Measurements from ENCODE around the gene USP16. TPM values are rescaled to one million over a fixed set of nuclear protein-coding genes. Genes with fewer than 3 reads are reported as not detected.

The USP16 gene
- total and polyA plus RNA-seq, 12 donors = 13.2 to 69.6 (median 33.8) TPM

DNA sequence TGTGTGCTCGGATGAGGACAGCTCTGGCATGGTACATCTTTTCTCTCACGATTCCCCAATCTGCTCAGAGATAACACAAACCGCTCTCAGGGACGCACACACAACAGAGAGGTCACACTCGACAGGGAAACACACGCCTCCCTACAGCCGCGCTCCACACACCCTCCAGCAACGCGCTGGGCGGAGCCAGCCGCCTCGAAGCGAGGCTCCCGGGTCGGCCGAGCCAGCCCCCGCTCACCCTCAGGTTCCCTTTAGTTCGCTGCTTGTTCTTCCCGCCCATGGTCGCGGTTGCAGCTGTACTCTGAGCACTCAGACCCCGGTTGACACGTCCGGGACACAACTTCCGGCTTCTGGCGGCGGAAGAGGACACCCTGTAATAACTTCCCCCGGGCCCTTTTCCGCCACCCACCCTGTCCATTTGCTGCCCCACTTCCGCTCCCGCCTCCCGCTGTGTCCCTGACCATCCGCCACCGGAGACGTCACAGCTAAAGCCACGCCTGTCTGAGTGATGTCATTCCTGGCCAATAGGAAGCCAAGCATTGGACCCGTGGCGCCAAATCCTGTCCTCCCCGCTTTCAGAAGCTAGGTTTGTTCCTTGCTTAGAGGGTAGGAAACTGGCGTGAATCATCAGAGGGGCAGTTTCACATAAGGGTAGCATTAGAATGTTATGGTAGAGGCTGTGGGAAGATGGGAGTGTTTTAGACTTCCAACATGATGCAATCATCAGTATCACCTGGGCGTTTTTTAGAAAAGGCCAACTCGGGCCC is 31.8 kb upstream of the USP16 start, which contains the start of gene LTN1:
Gene LTN1 (minus strand): TSS at position 352 of the 767 bp plus-strand sequence. CDS start 72 bp downstream, at position 280.
- DNase-seq = peak; percentile 99 to 100 (median 99)
- peak within 1 kb of the TSS in 4 of 5 donors; percentile 71 to 95 (median 86) for H3K27ac ChIP-seq
- TF ChIP-seq POLR2A (IDR thresholded peaks at IDR 0.05) = peak; percentile 9 to 73
- TF ChIP-seq, protein P1, sequence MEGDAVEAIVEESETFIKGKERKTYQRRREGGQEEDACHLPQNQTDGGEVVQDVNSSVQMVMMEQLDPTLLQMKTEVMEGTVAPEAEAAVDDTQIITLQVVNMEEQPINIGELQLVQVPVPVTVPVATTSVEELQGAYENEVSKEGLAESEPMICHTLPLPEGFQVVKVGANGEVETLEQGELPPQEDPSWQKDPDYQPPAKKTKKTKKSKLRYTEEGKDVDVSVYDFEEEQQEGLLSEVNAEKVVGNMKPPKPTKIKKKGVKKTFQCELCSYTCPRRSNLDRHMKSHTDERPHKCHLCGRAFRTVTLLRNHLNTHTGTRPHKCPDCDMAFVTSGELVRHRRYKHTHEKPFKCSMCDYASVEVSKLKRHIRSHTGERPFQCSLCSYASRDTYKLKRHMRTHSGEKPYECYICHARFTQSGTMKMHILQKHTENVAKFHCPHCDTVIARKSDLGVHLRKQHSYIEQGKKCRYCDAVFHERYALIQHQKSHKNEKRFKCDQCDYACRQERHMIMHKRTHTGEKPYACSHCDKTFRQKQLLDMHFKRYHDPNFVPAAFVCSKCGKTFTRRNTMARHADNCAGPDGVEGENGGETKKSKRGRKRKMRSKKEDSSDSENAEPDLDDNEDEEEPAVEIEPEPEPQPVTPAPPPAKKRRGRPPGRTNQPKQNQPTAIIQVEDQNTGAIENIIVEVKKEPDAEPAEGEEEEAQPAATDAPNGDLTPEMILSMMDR (IDR thresholded peaks at IDR 0.05) = no peak
- intact Hi-C loops (cut with DNase I) = no loop called here
- H3K4me1 ChIP-seq (replicated peaks in 1 of 2) = peaks cover 5 to 16% of the 10 kb centered on the region in 2 donors
- WGBS, 4 donors = 0 to 1% (median 1%) methylated on average over 17 to 43 of the region's 43 CpGs
- H3K27me3 ChIP-seq = no peaks in the 10 kb centered on the region
- no peaks in the 10 kb centered on the region for H3K36me3 ChIP-seq (replicated peaks in 1 of 2)
- no peaks in the 10 kb centered on the region for H3K9me3 ChIP-seq (replicated peaks in 1 of 3)
- peak within 1 kb of the TSS; percentile 40 to 85 (median 79) for H3K4me3 ChIP-seq

DNA sequence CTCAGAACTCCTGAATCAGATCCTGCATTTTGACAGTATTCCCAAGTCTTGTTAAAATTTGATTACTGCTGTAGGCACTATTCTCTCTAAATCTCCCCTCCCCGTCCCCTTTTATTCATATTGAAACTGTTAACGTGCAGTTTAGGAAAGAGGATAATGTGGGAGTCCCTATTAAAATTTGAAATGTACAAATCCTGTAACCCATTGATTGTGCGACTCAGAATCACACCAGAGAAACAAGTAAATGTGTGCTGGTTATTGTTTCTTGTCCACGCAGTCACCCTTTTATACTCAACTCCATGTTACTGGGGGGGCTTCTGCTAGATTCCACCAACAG is 31.2 kb upstream of the USP16 start:
- intact Hi-C loops (cut with DNase I) = no loop called here
- peaks cover 5 to 16% of the 10 kb centered on the region in 2 donors for H3K4me1 ChIP-seq (replicated peaks in 1 of 2)
- H3K27me3 ChIP-seq = no peaks in the 10 kb centered on the region
- no peak for DNase-seq
- H3K27ac ChIP-seq = peak overlapping the region in 4 of 5 donors; percentile 42 to 95 (median 86)
- peak overlapping the region in 2 of 4 donors; percentile 30 to 77 for H3K4me3 ChIP-seq
- WGBS, 4 donors = 36 to 50% (median 42%) methylated on average over 4 of the region's 4 CpGs
- H3K9me3 ChIP-seq (replicated peaks in 1 of 3) = no peaks in the 10 kb centered on the region
- no peak for TF ChIP-seq POLR2A (IDR thresholded peaks at IDR 0.05)
- TF ChIP-seq, protein P1 (IDR thresholded peaks at IDR 0.05) = no peak
- no peaks in the 10 kb centered on the region for H3K36me3 ChIP-seq (replicated peaks in 1 of 2)

DNA sequence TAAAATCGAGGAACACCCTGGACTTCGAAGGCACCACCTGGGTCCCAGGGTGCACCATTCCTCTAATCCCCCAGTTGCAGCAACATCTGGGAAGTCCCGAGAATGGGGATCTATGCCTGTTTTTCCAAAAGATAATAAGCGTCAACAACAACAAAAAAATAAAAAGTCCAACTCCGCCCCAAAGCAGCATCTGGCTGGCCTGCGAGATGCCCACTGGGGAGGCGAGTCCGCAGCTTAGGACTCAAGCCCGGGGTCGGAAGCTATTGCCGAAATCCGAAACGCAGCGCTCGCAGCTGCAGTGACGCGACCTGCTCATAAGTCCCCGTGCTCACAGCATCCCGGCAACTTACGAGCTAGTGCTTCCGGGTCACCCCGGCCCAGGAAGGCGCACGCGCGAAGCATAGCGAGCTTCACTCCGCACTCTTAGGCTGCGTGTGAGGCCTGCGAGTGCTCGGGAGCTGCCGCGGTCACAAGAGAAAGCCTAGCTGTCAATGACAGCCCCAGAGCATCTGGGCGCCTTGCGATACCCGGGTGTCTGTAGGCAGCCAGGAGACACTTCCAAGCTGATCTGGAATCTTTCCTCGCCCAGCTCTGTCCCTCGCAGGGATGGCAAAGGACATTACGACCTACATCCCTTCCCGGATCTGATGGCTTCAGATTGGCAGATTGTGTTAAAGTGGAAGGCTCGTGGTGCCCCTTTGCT is 21.9 kb upstream of the USP16 start:
- Histone ChIP-seq H3K4me3 (peak overlapping the region in 3 of 4 donors; percentile 44 to 71 (median 54)), H3K27ac (peak overlapping the region; percentile 82 to 98 (median 90)), H3K4me1 (replicated peaks in 1 of 2) (peaks cover 0 to 8% of the 10 kb centered on the region in 2 donors), H3K9me3 (replicated peaks in 1 of 3) (no peaks in the 10 kb centered on the region), H3K36me3 (replicated peaks in 1 of 2) (no peaks in the 10 kb centered on the region), H3K27me3 (no peaks in the 10 kb centered on the region)
- peak; percentile 94 to 98 (median 97) for DNase-seq
- peak; percentile 98 to 99 for TF ChIP-seq POLR2A (IDR thresholded peaks at IDR 0.05)
- TF ChIP-seq, protein P1 (IDR thresholded peaks at IDR 0.05) = no peak
- WGBS, 4 donors = 0 to 1% (median 0%) methylated on average over 21 to 41 of the region's 41 CpGs
- intact Hi-C loops (cut with DNase I) = no loop called here

DNA sequence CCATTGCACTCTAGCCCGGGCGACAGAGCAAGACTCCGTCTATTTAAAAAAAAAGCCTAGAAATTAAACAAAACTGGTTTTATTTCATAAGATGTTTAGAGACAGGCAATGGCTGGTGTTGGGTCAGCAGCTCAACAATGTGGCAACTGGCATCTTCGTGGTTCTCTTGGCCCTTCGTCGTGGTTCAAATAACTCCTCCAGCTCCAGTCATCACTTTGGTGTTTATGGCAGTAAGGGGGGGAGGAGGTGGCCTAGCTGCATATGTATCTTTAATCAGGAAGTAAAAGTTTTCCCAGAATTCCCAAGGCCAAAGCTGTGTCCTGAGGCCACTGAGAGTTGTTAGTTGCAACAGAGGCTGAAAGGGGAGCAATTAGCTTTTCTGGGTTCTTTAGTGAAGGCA is 18.8 kb upstream of the USP16 start:
- no peak for DNase-seq
- intact Hi-C loops (cut with DNase I) = no loop called here
- no peak for TF ChIP-seq POLR2A (IDR thresholded peaks at IDR 0.05)
- TF ChIP-seq, protein P1 (IDR thresholded peaks at IDR 0.05) = no peak
- Histone ChIP-seq H3K27ac (no peak overlapping the region), H3K4me1 (replicated peaks in 1 of 2) (peaks cover 0 to 8% of the 10 kb centered on the region in 2 donors), H3K4me3 (no peak overlapping the region), H3K36me3 (replicated peaks in 1 of 2) (peaks cover 0 to 3% of the 10 kb centered on the region in 2 donors), H3K9me3 (replicated peaks in 1 of 3) (no peaks in the 10 kb centered on the region), H3K27me3 (no peaks in the 10 kb centered on the region)
- WGBS, 4 donors = 88 to 97% (median 91%) methylated on average over 6 of the region's 6 CpGs

All from adrenal gland (tissue), 12 donors.